Lung (tissue), 12 donors: ENCODE measurements around the gene CD200. TPM values are rescaled to one million over a fixed set of nuclear protein-coding genes. Genes with fewer than 3 reads are reported as not detected.
"Not testable (repeated sequence)": the region's sequence is repeated elsewhere in the genome, so short reads cannot be mapped to it uniquely, and the experiment has no call there.

ENCODE experiments used
- ATAC-seq: fragments of 200-7000 bp; cut with Tn5 transposase; one replicate; pipeline ENCODE4 v1.9.1; 2020; ENCODE audit warnings: moderate number of reproducible peaks; ENCODE audit not compliant: insufficient read depth, low FRiP score
- DNase-seq, 3 donors: peaks; one replicate each; pipeline ENCODE4 v3.0.0-alpha.2; 2013 to 2017
- H3K27ac ChIP-seq, 2 donors: one replicate each; pipeline ENCODE4 v1.5.1; 2013; ENCODE audit warnings: mild to moderate bottlenecking in 2 of 2, moderate library complexity in 2 of 2, control low read depth in 1 of 2, inconsistent platforms in 1 of 2, low read depth in 1 of 2, low read length in 1 of 2
- H3K27me3 ChIP-seq, 3 donors: one replicate each; pipeline ENCODE4 v1.5.1; 2013; ENCODE audit warnings: low read length in 2 of 3; ENCODE audit not compliant: control insufficient read depth in 3 of 3, insufficient read depth in 3 of 3
- H3K36me3 ChIP-seq, 4 donors: one replicate each; pipeline ENCODE4 v1.5.1; 2013; ENCODE audit warnings: low read length in 4 of 4, mild to moderate bottlenecking in 1 of 4, moderate library complexity in 1 of 4; ENCODE audit not compliant: control insufficient read depth in 4 of 4, insufficient read depth in 4 of 4
- H3K4me1 ChIP-seq, 5 donors: one replicate each; pipeline ENCODE4 v1.5.1; 2013; ENCODE audit warnings: low read length in 5 of 5, mild to moderate bottlenecking in 2 of 5, moderate library complexity in 1 of 5; ENCODE audit not compliant: control insufficient read depth in 5 of 5, insufficient read depth in 5 of 5
- H3K4me3 ChIP-seq: one replicate; pipeline ENCODE4 v1.5.1; 2013; ENCODE audit warnings: mild to moderate bottlenecking, control low read depth, moderate library complexity
- H3K9ac ChIP-seq, 2 donors: one replicate each; pipeline ENCODE4 v1.5.1; 2013; ENCODE audit warnings: low read length in 2 of 2, control low read depth in 1 of 2; ENCODE audit not compliant: insufficient read depth in 1 of 2
- H3K9me3 ChIP-seq, 4 donors: one replicate each; pipeline ENCODE4 v1.5.1; 2013; ENCODE audit warnings: low read length in 3 of 4, mild to moderate bottlenecking in 1 of 4, moderate library complexity in 1 of 4; ENCODE audit not compliant: control insufficient read depth in 4 of 4, insufficient read depth in 3 of 4
- CTCF ChIP-seq: IDR thresholded peaks from 2 replicates; pipeline ENCODE4 v1.5.1; 2012; ENCODE audit warnings: mild to moderate bottlenecking; ENCODE audit errors: control extremely low read depth, extremely low read depth
- WGBS, 2 donors: extraction: QIAGEN DNeasy Blood & Tissue Kit; methylation state at CpG; one replicate each; pipeline ENCODE4 v1.1.7; 2013; 5-methylcytosine and 5-hydroxymethylcytosine counted together
- polyA plus RNA-seq, 2 donors: library from polyadenylated mRNA; stranded (reverse); fragments of 200-250 nt; gene quantifications; one replicate each; pipeline ENCODE4 v1.2.1, GENCODE V29; 2013
- total RNA-seq, 2 donors: library from RNA; depleted of rRNA in 1 of 2; stranded (reverse); fragments of >200 nt in 1 of 2; gene quantifications; one replicate each; pipeline ENCODE4 v1.2.1, GENCODE V29; 2014 to 2021
- donor health status: control.
- donor health status: control.
- donor health status: Bipolar disorder and iron deficiency.
- donor health status: healthy.
- donor health status: DM: yes; HTN: yes; CAD: no.

The CD200 gene
- total and polyA plus RNA-seq, 4 donors = 4.6 to 21.6 (median 6.0) TPM

- WGBS, 2 donors = 93 to 98% methylated on average over 2 of the region's 2 CpGs
- Histone ChIP-seq H3K27ac (no peak overlapping the region), H3K4me3 (no peak overlapping the region), H3K9ac (no peak overlapping the region), H3K9me3 (no peaks in the 10 kb centered on the region), H3K36me3 (no peaks in the 10 kb centered on the region), H3K27me3 (no peaks in the 10 kb centered on the region), H3K4me1 (peaks cover 0 to 12% (median 2%) of the 10 kb centered on the region in 5 donors)
- DNase-seq (no peak), ATAC-seq (no peak)
- TF ChIP-seq CTCF = no peak
Observed at GRCh38 chr3:112401617-112402016, 68.7 kb downstream of the CD200 start.

- Histone ChIP-seq H3K4me1 (peaks cover 0 to under 1% (median 0%) of the 10 kb centered on the region in 5 donors), H3K36me3 (no peaks in the 10 kb centered on the region), H3K4me3 (no peak overlapping the region), H3K27ac (no peak overlapping the region), H3K9ac (no peak overlapping the region), H3K27me3 (no peaks in the 10 kb centered on the region), H3K9me3 (no peaks in the 10 kb centered on the region)
- WGBS, 2 donors = 94 to 97% methylated on average over 2 of the region's 2 CpGs
- ATAC-seq (no peak), DNase-seq (no peak)
- TF ChIP-seq CTCF = no peak
Observed at GRCh38 chr3:112403103-112403502, 70.1 kb downstream of the CD200 start.

GRCh38 chr3:112404924-112405549, 72.1 kb downstream of the CD200 start:
- H3K9ac ChIP-seq, H3K4me1 ChIP-seq, ATAC-seq, H3K36me3 ChIP-seq, H3K4me3 ChIP-seq, H3K9me3 ChIP-seq, H3K27me3 ChIP-seq, H3K27ac ChIP-seq, DNase-seq: not testable (repeated sequence)
- 93 to 95% methylated on average over 5 of the region's 5 CpGs for WGBS, 2 donors

- no peaks in the 10 kb centered on the region for H3K4me1 ChIP-seq
- H3K27ac ChIP-seq = no peak overlapping the region
- ATAC-seq (no peak), DNase-seq (no peak)
- no peak overlapping the region for H3K4me3 ChIP-seq
- H3K9me3 ChIP-seq = no peaks in the 10 kb centered on the region
- H3K27me3 ChIP-seq = no peaks in the 10 kb centered on the region
- 74 to 84% methylated on average over 4 of the region's 4 CpGs for WGBS, 2 donors
- no peak overlapping the region for H3K9ac ChIP-seq
- no peaks in the 10 kb centered on the region for H3K36me3 ChIP-seq
- TF ChIP-seq CTCF = no peak
Observed at GRCh38 chr3:112405845-112406244, 72.9 kb downstream of the CD200 start.
